Pulmonary artery endothelial cell (primary cell): ENCODE results near the gene SPAM1. TPM values are rescaled to one million over a fixed set of nuclear protein-coding genes. Genes with fewer than 3 reads are reported as not detected.

Experiments used
- total RNA-seq: library from RNA; depleted of rRNA; stranded (reverse); fragments of >200 nt; gene quantifications from 2 replicates; pipeline ENCODE4 v1.2.3, GENCODE V29; 2014

The SPAM1 gene
- total RNA-seq, 1 donor from 2014 or later = not detected

Other genes with a start within 250 kb of the SPAM1 start
- 10.2 and 14.0 TPM in 2 replicates for gene WASL, start 176.2 kb upstream of the SPAM1 start, total RNA-seq
- gene HYAL4, start 80.1 kb upstream of the SPAM1 start, total RNA-seq = 0.20 TPM in 1 of 2 replicates, not detected in the other
- gene TMEM229A, start 107.8 kb downstream of the SPAM1 start, total RNA-seq = not detected in 2 replicates